ENCODE data around the gene PXYLP1. TPM values are rescaled to one million over a fixed set of nuclear protein-coding genes. Genes with fewer than 3 reads are reported as not detected.

The PXYLP1 gene
- total RNA-seq, 4 donors from 2014 or later, result 5.5 to 16.2 (median 9.8) TPM

DNA sequence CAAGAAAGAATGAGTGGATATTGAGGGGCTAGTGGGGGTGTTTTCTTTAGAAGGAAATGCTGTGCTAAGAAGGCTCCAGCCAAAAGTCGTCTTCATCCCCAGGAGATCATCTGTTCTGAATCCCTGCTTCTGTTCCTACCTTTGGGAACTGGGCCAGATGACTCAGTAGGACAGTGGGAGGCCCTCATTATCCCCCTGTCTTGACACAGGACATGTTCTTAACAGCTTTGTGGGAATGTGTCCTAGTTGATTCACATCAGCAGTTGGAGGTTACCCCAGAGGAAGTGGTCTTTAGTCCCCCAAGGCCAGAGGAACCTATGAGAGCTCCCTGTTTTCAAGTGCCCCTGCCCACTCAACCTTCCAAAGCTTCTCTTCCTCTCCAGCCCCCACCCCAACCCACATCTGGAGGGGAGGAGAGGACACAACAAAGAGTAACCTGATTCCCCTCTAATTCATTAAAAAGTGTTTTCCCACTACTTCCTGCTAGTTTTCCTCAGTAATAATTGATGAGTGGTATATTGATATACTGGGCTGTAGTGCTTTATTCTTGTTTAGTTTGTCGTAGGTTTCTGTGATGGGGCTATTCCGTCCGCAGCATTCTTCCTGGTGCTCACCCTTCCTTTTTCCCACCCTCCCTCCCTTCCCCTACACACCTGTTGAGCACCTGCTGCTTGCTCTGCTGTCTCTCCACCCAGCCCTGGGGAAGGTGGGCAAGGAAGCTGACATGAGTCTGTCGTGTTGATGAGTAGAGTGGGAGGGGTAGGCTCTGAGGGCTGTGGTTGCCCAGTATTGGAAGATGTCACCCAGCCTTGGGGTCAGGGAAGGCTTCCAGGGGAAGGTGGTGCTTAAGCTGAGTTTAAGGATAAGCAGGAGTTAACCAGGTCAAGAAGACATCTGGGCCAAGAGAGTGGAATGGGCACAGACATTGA is 9.3 kb downstream of the PXYLP1 start:
- TF ChIP-seq, protein P1, sequence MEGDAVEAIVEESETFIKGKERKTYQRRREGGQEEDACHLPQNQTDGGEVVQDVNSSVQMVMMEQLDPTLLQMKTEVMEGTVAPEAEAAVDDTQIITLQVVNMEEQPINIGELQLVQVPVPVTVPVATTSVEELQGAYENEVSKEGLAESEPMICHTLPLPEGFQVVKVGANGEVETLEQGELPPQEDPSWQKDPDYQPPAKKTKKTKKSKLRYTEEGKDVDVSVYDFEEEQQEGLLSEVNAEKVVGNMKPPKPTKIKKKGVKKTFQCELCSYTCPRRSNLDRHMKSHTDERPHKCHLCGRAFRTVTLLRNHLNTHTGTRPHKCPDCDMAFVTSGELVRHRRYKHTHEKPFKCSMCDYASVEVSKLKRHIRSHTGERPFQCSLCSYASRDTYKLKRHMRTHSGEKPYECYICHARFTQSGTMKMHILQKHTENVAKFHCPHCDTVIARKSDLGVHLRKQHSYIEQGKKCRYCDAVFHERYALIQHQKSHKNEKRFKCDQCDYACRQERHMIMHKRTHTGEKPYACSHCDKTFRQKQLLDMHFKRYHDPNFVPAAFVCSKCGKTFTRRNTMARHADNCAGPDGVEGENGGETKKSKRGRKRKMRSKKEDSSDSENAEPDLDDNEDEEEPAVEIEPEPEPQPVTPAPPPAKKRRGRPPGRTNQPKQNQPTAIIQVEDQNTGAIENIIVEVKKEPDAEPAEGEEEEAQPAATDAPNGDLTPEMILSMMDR (IDR thresholded peaks at IDR 0.05), result no peak
- ATAC-seq (ENCODE audit: low FRiP score), result no peak
- DNase-seq (ENCODE audit: low spot score), result no peak

DNA sequence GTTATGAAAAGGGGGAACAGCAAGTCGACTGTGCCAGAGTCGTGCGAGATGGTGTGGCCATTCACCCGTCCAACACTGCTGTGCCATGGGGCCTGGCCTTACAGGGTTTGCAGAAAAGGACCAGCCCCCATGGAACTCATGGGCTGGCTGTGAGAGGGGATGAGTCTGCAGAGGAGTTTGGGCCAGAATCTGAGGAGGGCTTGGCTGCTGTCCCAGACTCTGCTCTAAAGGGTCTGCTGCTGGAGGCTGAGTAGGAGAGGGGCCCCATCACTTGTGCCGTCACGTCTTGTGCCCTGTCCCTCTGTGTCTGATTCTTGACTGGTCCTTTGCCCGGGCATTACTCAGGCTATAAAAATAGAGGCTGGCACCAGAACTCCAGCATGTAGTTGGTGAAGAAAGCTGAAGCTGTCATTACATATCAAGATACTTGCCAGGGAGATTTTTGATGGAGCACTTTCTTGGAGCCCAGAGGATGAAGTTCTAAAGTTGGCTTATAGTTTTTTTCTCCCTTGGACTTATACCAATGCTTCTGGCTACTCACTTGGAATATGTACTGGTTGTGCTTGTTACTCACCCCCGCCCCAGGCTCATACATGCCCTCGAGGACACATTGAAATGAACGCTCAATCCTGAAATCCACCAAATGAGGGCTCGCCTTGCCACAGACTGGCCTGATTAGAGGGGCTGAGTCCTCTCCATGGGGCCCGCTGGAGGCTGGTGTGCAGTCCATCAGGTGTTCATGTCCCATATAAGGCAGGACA is 10.2 kb downstream of the PXYLP1 start:
- DNase-seq (ENCODE audit: low spot score) (no peak), ATAC-seq (ENCODE audit: low FRiP score) (no peak)
- TF ChIP-seq, protein P1 (IDR thresholded peaks at IDR 0.05), result no peak

DNA sequence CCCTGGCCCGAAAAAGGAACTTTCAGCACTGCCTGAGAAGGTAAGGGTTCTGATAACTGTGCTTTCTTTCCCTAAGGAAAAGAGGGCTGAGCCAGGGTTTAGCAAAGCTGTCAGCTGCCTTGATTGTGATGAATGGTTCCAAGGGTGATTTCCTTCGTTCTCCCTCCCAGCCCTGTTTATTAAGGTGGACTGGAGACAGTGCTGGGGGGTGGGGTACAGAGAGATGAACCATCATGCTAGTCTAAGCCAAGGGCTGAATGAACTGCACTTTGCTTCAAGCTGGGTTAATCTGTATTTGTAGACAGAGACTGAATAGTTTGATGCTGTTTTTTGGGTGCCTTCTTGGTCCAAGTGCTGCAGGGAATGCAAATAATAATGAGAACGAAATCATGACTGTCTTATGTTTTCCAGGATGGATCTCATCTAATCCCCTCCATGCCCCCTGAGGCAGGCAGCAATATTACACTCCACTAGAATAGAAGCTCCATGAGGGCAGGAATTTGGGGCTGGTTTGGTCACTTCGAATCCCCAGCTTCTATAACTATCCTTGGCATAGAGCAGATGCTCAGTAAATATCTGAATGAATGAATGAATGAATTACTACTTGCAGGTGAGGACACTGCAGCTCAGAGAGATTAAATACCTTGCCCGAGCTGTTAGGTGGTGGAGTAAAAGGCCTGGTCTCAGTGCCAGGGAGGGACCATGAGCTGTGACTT is 10.9 kb downstream of the PXYLP1 start:
- DNase-seq (ENCODE audit: low spot score), result no peak
- ATAC-seq (ENCODE audit: low FRiP score), result no peak

DNA sequence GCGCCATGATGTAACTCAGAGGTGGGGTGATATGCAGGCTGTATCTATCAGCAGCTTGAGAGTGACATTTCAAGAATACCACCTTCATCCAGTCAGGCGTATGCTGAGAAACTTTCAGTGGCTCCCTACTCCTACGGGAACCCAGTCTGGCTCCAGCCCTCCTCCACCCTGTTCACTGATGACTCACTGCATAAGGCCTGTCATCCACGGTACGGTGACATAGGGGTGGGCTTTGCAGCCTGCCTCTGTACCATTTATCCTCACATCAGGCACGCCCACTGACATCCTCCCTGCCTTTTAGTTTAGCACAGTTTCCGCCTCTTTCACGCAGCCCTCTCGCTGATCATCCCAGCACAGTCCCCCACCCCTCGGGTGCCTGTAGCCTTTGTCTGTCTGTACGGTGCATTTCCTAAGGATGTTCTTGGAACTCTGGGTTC is 11.7 kb downstream of the PXYLP1 start:
- DNase-seq (ENCODE audit: low spot score) (no peak), ATAC-seq (ENCODE audit: low FRiP score) (no peak)
- TF ChIP-seq, protein P1 (IDR thresholded peaks at IDR 0.05), result no peak

More for the DNA sequence above, 10.9 kb downstream of the PXYLP1 start:
- TF ChIP-seq, protein P1 (IDR thresholded peaks at IDR 0.05), result no peak

DNA sequence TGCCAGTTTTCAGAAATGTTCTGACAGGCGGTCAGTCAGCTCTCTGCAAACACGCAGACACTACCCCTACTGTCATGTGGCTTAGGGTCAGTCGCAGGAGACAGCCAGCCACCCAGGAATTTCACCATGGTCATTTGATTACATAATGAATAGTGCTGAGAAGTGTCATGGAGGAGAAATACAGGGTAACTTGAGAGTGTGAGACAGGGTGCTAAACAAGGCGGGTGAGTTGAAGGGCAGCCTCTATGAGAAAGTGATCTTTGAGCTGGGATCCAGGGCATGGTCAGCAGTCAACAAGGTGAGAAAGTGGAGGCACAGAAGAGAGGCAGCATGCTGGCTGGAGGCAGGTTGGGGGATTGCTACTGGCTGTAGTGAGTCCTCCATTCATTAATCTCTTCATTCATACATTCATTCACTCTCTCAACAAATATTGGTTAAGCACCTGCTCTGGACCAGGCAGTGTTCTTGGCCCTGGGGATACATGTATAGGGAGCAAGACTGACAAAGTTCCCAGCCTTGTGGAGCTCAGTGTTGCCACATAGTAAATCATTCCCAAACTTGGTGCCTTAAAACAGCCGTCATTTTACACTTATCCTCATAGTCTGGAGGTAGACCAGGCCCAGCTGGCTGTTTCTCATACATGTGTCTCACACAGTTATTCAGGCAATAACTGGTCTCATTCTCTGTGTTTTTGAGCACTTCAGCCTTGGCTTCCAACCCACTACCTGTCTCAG is 14.8 kb downstream of the PXYLP1 start:
- ATAC-seq (ENCODE audit: low FRiP score), result no peak
- no peak for DNase-seq (ENCODE audit: low spot score)
- TF ChIP-seq, protein P1 (IDR thresholded peaks at IDR 0.05), result no peak

DNA sequence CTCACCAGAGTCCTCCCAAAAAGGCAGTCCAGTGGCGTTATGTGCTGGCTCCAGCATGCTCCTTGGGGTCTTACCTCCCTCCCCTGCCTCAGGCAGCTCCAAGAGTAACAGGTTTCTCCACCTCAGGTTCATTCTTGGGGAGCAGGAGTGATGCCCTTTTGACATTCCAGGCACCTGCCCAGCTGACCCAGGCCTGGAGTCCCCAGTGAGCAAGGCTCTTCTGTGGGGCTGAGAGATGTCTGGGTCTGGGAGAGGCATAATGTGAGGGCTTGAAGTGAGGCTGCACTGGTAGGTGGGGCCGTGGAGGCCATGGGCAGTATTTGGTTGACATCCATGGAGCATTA is 15.3 kb downstream of the PXYLP1 start:
- ATAC-seq (ENCODE audit: low FRiP score), result no peak
- TF ChIP-seq, protein P1 (IDR thresholded peaks at IDR 0.05), result no peak
- no peak for DNase-seq (ENCODE audit: low spot score)

All from omental fat pad (tissue), 4 donors.